Stomach smooth muscle (tissue), 2 donors: Measurements from ENCODE around the gene TSGA10IP.

ENCODE experiments used
- H3K27ac ChIP-seq: one replicate; pipeline ENCODE4 v1.7.0; 2013; ENCODE audit warnings: mild to moderate bottlenecking, low read length, inconsistent platforms
- H3K27me3 ChIP-seq, 2 donors: one replicate each; pipeline ENCODE4 v1.7.0; 2013; ENCODE audit warnings: low read length in 2 of 2; ENCODE audit not compliant: insufficient read depth in 2 of 2, control insufficient read depth in 1 of 2
- H3K36me3 ChIP-seq, 2 donors: one replicate each; pipeline ENCODE4 v1.7.0; 2013; ENCODE audit warnings: low read length in 2 of 2; ENCODE audit not compliant: control insufficient read depth in 2 of 2, insufficient read depth in 2 of 2
- H3K4me1 ChIP-seq: one replicate; pipeline ENCODE4 v1.7.0; 2013; ENCODE audit warnings: low read length; ENCODE audit not compliant: control insufficient read depth, insufficient read depth
- H3K4me3 ChIP-seq, 2 donors: one replicate each; pipeline ENCODE4 v1.7.0; 2013; ENCODE audit warnings: low read length in 2 of 2
- H3K9ac ChIP-seq, 2 donors: one replicate each; pipeline ENCODE4 v1.7.0; 2013; ENCODE audit warnings: low read length in 2 of 2, mild to moderate bottlenecking in 1 of 2
- H3K9me3 ChIP-seq, 2 donors: one replicate each; pipeline ENCODE4 v1.7.0; 2013; ENCODE audit warnings: low read length in 2 of 2; ENCODE audit not compliant: control insufficient read depth in 2 of 2
- donor health status: healthy.
- donor health status: Pancreatic carcinoma.

Gene TSGA10IP

GRCh38 chr11:65903715-65904114 lies 41.6 kb upstream of the TSGA10IP start:
- H3K9ac ChIP-seq, result no peak overlapping the region
- H3K27me3 ChIP-seq, result peaks cover 0 to 11% of the 10 kb centered on the region in 2 donors
- H3K9me3 ChIP-seq, result no peaks in the 10 kb centered on the region
- H3K36me3 ChIP-seq, result no peaks in the 10 kb centered on the region
- no peak overlapping the region for H3K27ac ChIP-seq
- no peak overlapping the region for H3K4me3 ChIP-seq
- peaks cover 19% of the 10 kb centered on the region for H3K4me1 ChIP-seq

- Histone ChIP-seq H3K4me1 (peaks cover 4% of the 10 kb centered on the region), H3K36me3 (no peaks in the 10 kb centered on the region), H3K4me3 (no peak overlapping the region), H3K27me3 (no peaks in the 10 kb centered on the region), H3K9me3 (no peaks in the 10 kb centered on the region), H3K27ac (no peak overlapping the region), H3K9ac (no peak overlapping the region)
These were observed 38.7 kb upstream of the TSGA10IP start for GRCh38 chr11:65906602-65907001.

GRCh38 chr11:65907878-65908277 lies 37.4 kb upstream of the TSGA10IP start:
- Histone ChIP-seq H3K4me1 (peaks cover 11% of the 10 kb centered on the region), H3K36me3 (no peaks in the 10 kb centered on the region), H3K9ac (no peak overlapping the region), H3K27me3 (no peaks in the 10 kb centered on the region), H3K27ac (no peak overlapping the region), H3K9me3 (no peaks in the 10 kb centered on the region), H3K4me3 (no peak overlapping the region)

GRCh38 chr11:65911682-65912568 lies 33.4 kb upstream of the TSGA10IP start:
- Histone ChIP-seq H3K27ac (no peak overlapping the region), H3K4me3 (no peak overlapping the region), H3K9me3 (no peaks in the 10 kb centered on the region), H3K27me3 (no peaks in the 10 kb centered on the region), H3K36me3 (peaks cover under 1% of the 10 kb centered on the region in 2 donors), H3K9ac (peak overlapping the region; percentile 13 to 38), H3K4me1 (peaks cover 32% of the 10 kb centered on the region)

- Histone ChIP-seq H3K4me1 (peaks cover 42% of the 10 kb centered on the region), H3K4me3 (no peak overlapping the region), H3K36me3 (peaks cover 2 to 5% of the 10 kb centered on the region in 2 donors), H3K27ac (peak overlapping the region; percentile 24), H3K27me3 (no peaks in the 10 kb centered on the region), H3K9ac (peak overlapping the region in 1 of 2 donors; percentile 51), H3K9me3 (no peaks in the 10 kb centered on the region)
These were observed 32.4 kb upstream of the TSGA10IP start for GRCh38 chr11:65912845-65913244.

GRCh38 chr11:65915101-65915820 lies 30.0 kb upstream of the TSGA10IP start:
- peaks cover 2 to 5% of the 10 kb centered on the region in 2 donors for H3K36me3 ChIP-seq
- peak overlapping the region in 1 of 2 donors; percentile 57 for H3K4me3 ChIP-seq
- no peaks in the 10 kb centered on the region for H3K27me3 ChIP-seq
- peak overlapping the region; percentile 92 for H3K27ac ChIP-seq
- H3K9ac ChIP-seq, result peak overlapping the region in 1 of 2 donors; percentile 47
- peaks cover 52% of the 10 kb centered on the region for H3K4me1 ChIP-seq
- H3K9me3 ChIP-seq, result no peaks in the 10 kb centered on the region

GRCh38 chr11:65915821-65916251 lies 29.4 kb upstream of the TSGA10IP start:
- H3K9me3 ChIP-seq, result no peaks in the 10 kb centered on the region
- H3K4me1 ChIP-seq, result peaks cover 58% of the 10 kb centered on the region

GRCh38 chr11:65916391-65916790 lies 28.9 kb upstream of the TSGA10IP start:
- H3K36me3 ChIP-seq, result peaks cover 2 to 5% of the 10 kb centered on the region in 2 donors
- H3K4me3 ChIP-seq, result peak overlapping the region; percentile 39 to 57
- H3K27me3 ChIP-seq, result no peaks in the 10 kb centered on the region
- peak overlapping the region in 1 of 2 donors; percentile 49 for H3K9ac ChIP-seq
- peaks cover 57% of the 10 kb centered on the region for H3K4me1 ChIP-seq
- no peaks in the 10 kb centered on the region for H3K9me3 ChIP-seq
- H3K27ac ChIP-seq, result peak overlapping the region; percentile 92

More at GRCh38 chr11:65915821-65916251, 29.4 kb upstream of the TSGA10IP start:
- Histone ChIP-seq H3K4me3 (peak overlapping the region; percentile 39 to 57), H3K9ac (peak overlapping the region; percentile 47 to 49), H3K36me3 (peaks cover 2 to 5% of the 10 kb centered on the region in 2 donors), H3K27ac (peak overlapping the region; percentile 92), H3K27me3 (no peaks in the 10 kb centered on the region)

- peaks cover 5% of the 10 kb centered on the region in 2 donors for H3K36me3 ChIP-seq
- no peaks in the 10 kb centered on the region for H3K9me3 ChIP-seq
- H3K27me3 ChIP-seq, result no peaks in the 10 kb centered on the region
- H3K27ac ChIP-seq, result peak overlapping the region; percentile 92
- H3K9ac ChIP-seq, result peak overlapping the region in 1 of 2 donors; percentile 28
- peak overlapping the region; percentile 84 to 96 for H3K4me3 ChIP-seq
- H3K4me1 ChIP-seq, result peaks cover 51% of the 10 kb centered on the region
These were observed 28.2 kb upstream of the TSGA10IP start for GRCh38 chr11:65917077-65917433.

GRCh38 chr11:65917434-65918210 lies 27.7 kb upstream of the TSGA10IP start:
- Histone ChIP-seq H3K27me3 (no peaks in the 10 kb centered on the region), H3K4me3 (peak overlapping the region; percentile 84 to 96), H3K27ac (peak overlapping the region; percentile 92), H3K36me3 (peaks cover 9 to 11% of the 10 kb centered on the region in 2 donors), H3K9ac (peak overlapping the region; percentile 81 to 97), H3K4me1 (peaks cover 49% of the 10 kb centered on the region), H3K9me3 (no peaks in the 10 kb centered on the region)
